Smooth muscle cell (in vitro differentiated cells): ENCODE measurements around the gene ADAMTS13. TPM values are rescaled to one million over a fixed set of nuclear protein-coding genes. Genes with fewer than 3 reads are reported as not detected.
A peak's percentile ranks its signal among the peaks of the same experiment; 100 is the strongest.
"Not testable (repeated sequence)": the region's sequence is repeated elsewhere in the genome, so short reads cannot be mapped to it uniquely, and the experiment has no call there.

Experiments used
- DNase-seq: peaks from one replicate; lab custom pipeline; 2025; ENCODE audit not compliant: unreplicated experiment; lab: John Stamatoyannopoulos, UW
- H2AFZ ChIP-seq: fragments of 200-600 bp; sonication (generic); 2 replicates; pipeline ENCODE4 v1.6.0; 2016; ENCODE audit warnings: antibody characterized with exemption, low read depth, mild to moderate bottlenecking
- H3F3A ChIP-seq: fragments of 200-600 bp; sonication (generic); 2 replicates; pipeline ENCODE4 v1.6.0; 2017; ENCODE audit warnings: antibody characterized with exemption, low read depth
- H3K27ac ChIP-seq: fragments of 200-600 bp; sonication (generic); 2 replicates; pipeline ENCODE4 v1.5.1; 2016; ENCODE audit warnings: low read depth, mild to moderate bottlenecking
- H3K27me3 ChIP-seq: fragments of 200-600 bp; sonication (generic); 2 replicates; pipeline ENCODE4 v1.6.1; 2016; ENCODE audit warnings: low read depth, mild to moderate bottlenecking
- H3K36me3 ChIP-seq: fragments of 200-600 bp; sonication (generic); 2 replicates; pipeline ENCODE4 v1.5.1; 2016; ENCODE audit warnings: low read depth
- H3K4me1 ChIP-seq: fragments of 200-600 bp; sonication (generic); 2 replicates; pipeline ENCODE4 v1.5.1; 2016; ENCODE audit warnings: low read depth
- H3K4me2 ChIP-seq: fragments of 200-600 bp; sonication (generic); 2 replicates; pipeline ENCODE4 v1.6.0; 2016; ENCODE audit warnings: mild to moderate bottlenecking
- H3K4me3 ChIP-seq: fragments of 200-600 bp; sonication (generic); 2 replicates; pipeline ENCODE4 v1.5.1; 2016; ENCODE audit warnings: mild to moderate bottlenecking
- H3K79me2 ChIP-seq: fragments of 200-600 bp; sonication (generic); 2 replicates; pipeline ENCODE4 v1.6.0; 2016; ENCODE audit warnings: low read depth, mild to moderate bottlenecking
- H3K9ac ChIP-seq: fragments of 200-600 bp; sonication (generic); 2 replicates; pipeline ENCODE4 v1.6.0; 2016; ENCODE audit warnings: low read depth
- H3K9me3 ChIP-seq: fragments of 200-600 bp; sonication (generic); replicated peaks from 2 replicates; pipeline ENCODE4 v1.5.1; 2016; ENCODE audit warnings: low read depth
- H4K20me1 ChIP-seq: fragments of 200-600 bp; sonication (generic); 2 replicates; pipeline ENCODE4 v1.6.0; 2016; ENCODE audit warnings: low read depth
- CTCF ChIP-seq: fragments of 200-600 bp; sonication (generic); IDR thresholded peaks from 2 replicates; pipeline ENCODE4 v1.5.1; 2017; ENCODE audit warnings: borderline replicate concordance, mild to moderate bottlenecking, antibody characterized with exemption; ENCODE audit not compliant: insufficient read depth, poor library complexity, severe bottlenecking
- WGBS: methylation state at CpG from one replicate; pipeline ENCODE4 v1.1.7; 2016; ENCODE audit warnings: low lambda C conversion rate; 5-methylcytosine and 5-hydroxymethylcytosine counted together
- polyA plus RNA-seq: library from polyadenylated mRNA; unstranded; fragments of >200 nt; fragmentation: Nextera tagmentation; extraction: Ambion mirVana; gene quantifications from 2 replicates; pipeline ENCODE4 v1.2.1, GENCODE V29; 2016
- total RNA-seq: library from RNA; depleted of rRNA; stranded (reverse); fragments of >200 nt; gene quantifications from 2 replicates; pipeline ENCODE4 v1.2.3, GENCODE V29; 2014

The ADAMTS13 gene
- total and polyA plus RNA-seq, 2 experiments from 2014 or later, result 3.1 to 3.7 TPM

- Histone ChIP-seq H3K9me3 (no peaks in the 10 kb centered on the region), H3F3A (peaks cover 18% of the 10 kb centered on the region), H3K4me1 (peaks cover 23% of the 10 kb centered on the region), H2AFZ (peak within 1 kb of the TSS; percentile 96), H3K27ac (peak within 1 kb of the TSS; percentile 98), H3K36me3 (no peaks in the 10 kb centered on the region), H3K9ac (peak within 1 kb of the TSS; percentile 100), H3K4me2 (peak within 1 kb of the TSS; percentile 90), H3K27me3 (no peaks in the 10 kb centered on the region), H3K79me2 (peaks cover 49% of the 10 kb centered on the region), H3K4me3 (peak within 1 kb of the TSS; percentile 99), H4K20me1 (peaks cover 44% of the 10 kb centered on the region)
- WGBS, result 8% methylated on average over 33 of the region's 120 CpGs
- peak; percentile 83 for DNase-seq
- no peak for TF ChIP-seq CTCF
These were observed 46.2 kb upstream of the ADAMTS13 start, which contains the start of the genes STKLD1 and SURF4 for GRCh38 chr9:133375724-133376654. TSS of gene STKLD1 (plus strand) at chr9:133376366. CDS start at chr9:133376474, 108 bp downstream. TSS of gene SURF4 (minus strand) at chr9:133376060. CDS start at chr9:133375969, 91 bp downstream.

DNA sequence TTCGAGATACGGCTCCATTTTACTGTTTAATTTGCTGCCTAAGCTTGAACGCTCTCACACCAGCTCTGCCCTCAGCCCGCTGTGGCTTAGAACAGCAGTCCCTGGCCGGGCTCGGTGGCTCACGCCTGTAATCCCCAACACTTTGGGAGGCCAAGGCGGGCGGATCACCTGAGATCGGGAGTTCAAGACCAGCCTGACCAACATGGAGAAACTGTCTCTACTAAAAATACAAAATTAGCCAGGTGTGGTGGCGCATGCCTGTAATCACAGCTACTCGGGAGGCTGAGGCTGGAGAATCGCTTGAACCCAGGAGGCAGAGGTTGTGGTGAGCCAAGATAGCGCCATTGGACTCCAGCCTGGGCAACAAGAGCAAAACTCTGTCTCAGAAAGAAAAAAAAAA lies 44.9 kb upstream of the ADAMTS13 start:
- DNase-seq, result not testable (repeated sequence)

DNA sequence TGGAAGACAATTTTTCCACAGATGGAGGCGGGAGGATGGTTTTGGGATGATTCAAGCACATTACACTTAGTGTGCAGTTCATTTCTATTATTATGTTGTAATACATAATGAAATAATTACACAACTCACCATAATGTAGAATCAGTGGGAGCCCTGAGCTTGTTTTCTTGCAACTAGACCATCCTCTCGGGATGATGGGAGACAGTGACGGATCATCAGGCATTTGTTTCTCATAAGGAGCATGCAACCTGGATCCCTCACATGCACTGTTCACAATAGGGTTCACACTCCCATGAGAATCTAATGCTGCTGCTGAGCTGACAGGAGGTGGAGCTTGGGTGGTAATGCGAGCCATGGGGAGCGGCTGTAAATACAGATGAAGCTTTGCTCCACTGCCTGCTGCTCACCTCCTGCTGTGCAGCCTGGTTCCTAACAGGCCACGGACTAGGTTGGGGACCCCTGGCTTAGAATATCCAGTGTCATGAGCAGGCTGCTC lies 44.4 kb upstream of the ADAMTS13 start:
- Histone ChIP-seq H3K36me3 (no peaks in the 10 kb centered on the region), H3K79me2 (peaks cover 31% of the 10 kb centered on the region), H3F3A (peaks cover 17% of the 10 kb centered on the region), H3K9me3 (no peaks in the 10 kb centered on the region), H3K27me3 (no peaks in the 10 kb centered on the region), H3K9ac (no peak overlapping the region), H3K4me1 (peaks cover 15% of the 10 kb centered on the region), H4K20me1 (peaks cover 27% of the 10 kb centered on the region), H3K4me2 (no peak overlapping the region), H3K27ac (no peak overlapping the region), H2AFZ (no peak overlapping the region), H3K4me3 (no peak overlapping the region)
- no peak for DNase-seq
- TF ChIP-seq CTCF, result no peak
- 67% methylated on average over 6 of the region's 6 CpGs for WGBS

More for the DNA sequence above, 44.9 kb upstream of the ADAMTS13 start:
- Histone ChIP-seq H4K20me1 (peaks cover 32% of the 10 kb centered on the region), H3K4me1 (peaks cover 15% of the 10 kb centered on the region), H3K4me2 (peak overlapping the region; percentile 90), H3K79me2 (peaks cover 36% of the 10 kb centered on the region), H3F3A (peaks cover 18% of the 10 kb centered on the region)
- H3K27me3 ChIP-seq, H3K36me3 ChIP-seq, H3K27ac ChIP-seq, H3K4me3 ChIP-seq, H3K9me3 ChIP-seq, H2AFZ ChIP-seq, H3K9ac ChIP-seq: not testable (repeated sequence)
- WGBS, result 96% methylated on average over 14 of the region's 14 CpGs

GRCh38 chr9:133378408-133378962 lies 43.7 kb upstream of the ADAMTS13 start:
- H3K27ac ChIP-seq, result no peak overlapping the region
- no peak for TF ChIP-seq CTCF
- H3K9ac ChIP-seq, result no peak overlapping the region
- H3K79me2 ChIP-seq, result peaks cover 24% of the 10 kb centered on the region
- H4K20me1 ChIP-seq, result peaks cover 19% of the 10 kb centered on the region
- H3F3A ChIP-seq, result peaks cover 14% of the 10 kb centered on the region
- H3K4me1 ChIP-seq, result peaks cover 15% of the 10 kb centered on the region
- H3K9me3 ChIP-seq, result no peaks in the 10 kb centered on the region
- no peak overlapping the region for H3K4me2 ChIP-seq
- 95% methylated on average over 1 of the region's 1 CpG for WGBS
- no peak overlapping the region for H3K4me3 ChIP-seq
- no peaks in the 10 kb centered on the region for H3K27me3 ChIP-seq
- H2AFZ ChIP-seq, result no peak overlapping the region
- no peak for DNase-seq
- H3K36me3 ChIP-seq, result no peaks in the 10 kb centered on the region
